Choroid plexus epithelial cell (primary cell): ENCODE results near the gene TPK1.

Source experiments
- DNase-seq: peaks from one replicate; pipeline ENCODE4 v3.0.0-alpha.2; 2010; ENCODE audit warnings: low read depth
- H3K4me3 ChIP-seq: 2 replicates; pipeline ENCODE4 v1.5.1; 2011; ENCODE audit warnings: low read depth, mild to moderate bottlenecking, control low read depth, low read length, moderate library complexity
- TF ChIP-seq, protein P1 (sequence below): conservative IDR thresholded peaks from 2 replicates; pipeline ENCODE4 v1.5.1; 2011; ENCODE audit warnings: low read depth, mild to moderate bottlenecking, control low read depth, inconsistent platforms, low read length, moderate library complexity

Gene TPK1

DNA sequence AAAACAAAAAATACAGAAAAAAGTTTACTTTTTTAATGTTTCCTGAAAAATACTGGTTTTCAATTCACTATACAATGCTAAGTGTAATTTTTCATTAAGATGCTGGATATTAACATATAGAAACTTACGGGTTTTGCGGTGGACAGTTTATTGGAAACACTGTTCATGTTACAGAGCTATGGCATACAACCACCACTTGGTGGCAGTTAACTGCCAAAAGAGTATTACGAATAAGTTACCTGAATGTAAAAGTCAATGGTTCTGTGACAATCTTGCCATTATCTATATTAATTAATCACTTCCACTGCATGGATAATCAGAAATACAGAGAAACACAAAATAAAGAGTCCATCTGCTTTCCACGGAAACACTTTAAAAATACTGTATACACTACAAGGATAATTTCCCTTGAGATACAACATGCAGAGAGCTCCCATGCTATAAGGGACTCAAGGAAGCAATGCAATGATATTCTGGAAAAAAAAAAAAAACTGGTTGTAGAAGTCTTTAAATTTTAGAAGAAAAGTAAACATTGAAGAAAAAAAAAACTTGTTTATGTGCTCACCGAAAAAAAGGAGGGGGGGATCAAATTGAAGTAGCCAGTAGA, 97.0 kb downstream of the TPK1 start:
- DNase-seq: peak; percentile 65
- no peak overlapping the region for H3K4me3 ChIP-seq
- TF ChIP-seq, protein P1, sequence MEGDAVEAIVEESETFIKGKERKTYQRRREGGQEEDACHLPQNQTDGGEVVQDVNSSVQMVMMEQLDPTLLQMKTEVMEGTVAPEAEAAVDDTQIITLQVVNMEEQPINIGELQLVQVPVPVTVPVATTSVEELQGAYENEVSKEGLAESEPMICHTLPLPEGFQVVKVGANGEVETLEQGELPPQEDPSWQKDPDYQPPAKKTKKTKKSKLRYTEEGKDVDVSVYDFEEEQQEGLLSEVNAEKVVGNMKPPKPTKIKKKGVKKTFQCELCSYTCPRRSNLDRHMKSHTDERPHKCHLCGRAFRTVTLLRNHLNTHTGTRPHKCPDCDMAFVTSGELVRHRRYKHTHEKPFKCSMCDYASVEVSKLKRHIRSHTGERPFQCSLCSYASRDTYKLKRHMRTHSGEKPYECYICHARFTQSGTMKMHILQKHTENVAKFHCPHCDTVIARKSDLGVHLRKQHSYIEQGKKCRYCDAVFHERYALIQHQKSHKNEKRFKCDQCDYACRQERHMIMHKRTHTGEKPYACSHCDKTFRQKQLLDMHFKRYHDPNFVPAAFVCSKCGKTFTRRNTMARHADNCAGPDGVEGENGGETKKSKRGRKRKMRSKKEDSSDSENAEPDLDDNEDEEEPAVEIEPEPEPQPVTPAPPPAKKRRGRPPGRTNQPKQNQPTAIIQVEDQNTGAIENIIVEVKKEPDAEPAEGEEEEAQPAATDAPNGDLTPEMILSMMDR: peak; percentile 78

DNA sequence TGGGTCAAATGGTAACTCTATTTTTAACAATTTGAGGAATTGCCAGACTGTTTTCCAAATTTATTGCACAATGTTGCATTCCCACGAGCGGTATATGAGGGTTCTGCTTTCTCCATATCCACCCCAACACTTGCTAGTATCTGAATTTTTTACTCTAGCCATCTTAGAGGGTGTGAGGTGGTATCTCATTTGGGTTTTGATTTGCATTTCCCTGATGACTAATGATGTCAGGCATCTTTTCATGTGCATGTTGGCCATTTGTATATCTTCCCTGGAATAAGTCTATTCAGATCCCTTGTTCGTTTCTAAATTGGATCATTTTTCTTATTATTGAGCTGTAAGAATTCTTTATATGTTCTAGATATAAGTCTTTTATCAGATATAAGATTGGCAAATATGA, 97.7 kb downstream of the TPK1 start:
- TF ChIP-seq, protein P1: no peak
- H3K4me3 ChIP-seq: no peak overlapping the region
- no peak for DNase-seq

DNA sequence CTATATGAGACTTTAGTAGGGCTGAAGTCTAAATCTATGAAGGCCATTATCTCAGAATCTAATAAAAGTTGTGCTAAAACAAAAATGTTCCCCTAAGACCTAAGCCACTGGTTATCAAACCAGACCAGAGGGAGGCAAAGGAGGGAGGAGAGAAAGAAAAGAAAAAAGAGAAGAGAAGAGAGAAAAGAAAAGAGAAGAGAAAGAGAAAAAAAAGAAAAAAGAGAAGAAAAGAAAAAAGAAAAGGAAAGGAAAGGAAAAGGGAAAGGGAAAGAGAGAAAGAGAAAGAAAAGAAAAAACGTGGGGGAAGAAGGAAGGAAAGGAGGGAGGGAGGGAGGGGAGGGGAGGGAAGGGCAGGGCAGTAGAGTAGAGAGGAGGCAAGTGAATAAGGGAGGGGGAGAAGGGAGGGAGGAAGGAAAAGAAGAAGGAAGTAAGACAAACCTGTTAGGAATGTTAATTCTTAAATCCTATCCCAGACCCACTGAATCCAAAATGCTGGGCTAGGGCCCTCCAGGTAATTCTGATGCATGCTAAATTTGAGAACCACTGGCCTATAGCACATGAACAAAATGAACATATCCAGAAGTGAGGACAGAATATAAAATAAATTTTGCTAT, 98.9 kb downstream of the TPK1 start:
- TF ChIP-seq, protein P1: no peak
- no peak for DNase-seq
- no peak overlapping the region for H3K4me3 ChIP-seq

DNA sequence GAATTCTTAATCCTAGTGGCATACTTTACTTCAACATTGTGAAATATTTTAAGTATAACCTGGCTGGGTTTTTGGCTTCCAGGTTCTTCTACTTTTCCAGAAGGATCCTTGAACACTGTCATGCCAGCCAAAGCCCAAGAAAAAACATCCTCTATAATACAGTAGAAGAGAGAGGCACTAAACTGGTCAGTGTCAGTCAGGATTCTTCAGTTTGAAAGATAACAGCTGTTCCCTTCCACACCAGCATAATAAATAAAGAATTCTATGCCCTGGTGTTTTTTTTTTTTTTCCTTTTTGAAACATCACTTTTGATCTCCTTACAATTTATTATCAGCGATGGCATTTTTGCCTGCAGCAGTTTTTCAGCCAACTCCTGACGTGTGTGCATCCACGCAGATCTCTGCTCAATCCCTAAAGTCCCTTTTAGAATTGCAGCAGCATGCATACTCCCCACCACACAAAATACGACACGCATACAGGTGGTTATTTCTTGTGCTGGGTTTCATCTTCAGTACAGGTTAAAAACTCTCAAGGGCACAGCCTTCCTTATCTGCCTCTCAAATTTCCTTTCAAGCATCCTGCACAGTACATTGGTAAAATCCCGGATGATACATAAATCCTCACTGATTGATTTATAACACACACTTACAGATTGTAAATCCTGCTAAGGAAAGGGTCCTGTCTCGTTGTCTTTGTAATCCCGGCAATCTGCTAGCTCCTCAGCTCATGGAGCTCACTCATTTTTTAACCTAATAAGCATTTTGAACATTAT, 100.2 kb downstream of the TPK1 start:
- H3K4me3 ChIP-seq: no peak overlapping the region
- no peak for DNase-seq
- TF ChIP-seq, protein P1: no peak

DNA sequence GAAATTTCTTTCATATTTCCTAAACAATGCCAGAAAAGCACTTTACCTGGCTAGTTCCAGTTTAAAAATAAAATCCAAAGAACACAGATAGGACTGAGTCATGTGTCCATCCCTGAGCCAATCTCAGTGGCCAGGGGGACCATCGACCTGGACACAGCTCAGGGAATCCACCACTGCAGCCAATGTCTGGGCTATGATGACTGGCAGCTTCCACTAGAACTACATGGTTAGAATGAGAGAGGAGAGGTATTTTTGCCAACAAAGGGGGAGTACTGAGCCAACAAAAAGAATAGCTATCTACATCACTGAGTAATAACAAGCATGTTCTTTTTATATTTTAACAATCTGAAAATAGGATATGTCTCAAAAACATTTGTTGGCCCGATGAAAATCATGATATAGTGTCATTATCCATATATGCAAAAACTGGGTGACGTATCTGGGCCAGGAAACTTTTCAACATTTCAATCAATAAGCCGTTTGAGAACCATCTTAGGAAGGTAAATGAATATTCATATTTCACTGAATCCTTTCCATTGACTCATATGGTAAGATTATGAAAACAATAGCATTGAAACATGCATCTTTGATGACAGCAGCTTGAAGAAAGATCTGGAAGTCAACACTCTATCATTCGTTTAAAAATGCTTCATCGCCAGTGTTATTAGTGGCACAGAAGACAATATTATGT, 104.0 kb downstream of the TPK1 start:
- TF ChIP-seq, protein P1: no peak
- H3K4me3 ChIP-seq: no peak overlapping the region
- DNase-seq: no peak

DNA sequence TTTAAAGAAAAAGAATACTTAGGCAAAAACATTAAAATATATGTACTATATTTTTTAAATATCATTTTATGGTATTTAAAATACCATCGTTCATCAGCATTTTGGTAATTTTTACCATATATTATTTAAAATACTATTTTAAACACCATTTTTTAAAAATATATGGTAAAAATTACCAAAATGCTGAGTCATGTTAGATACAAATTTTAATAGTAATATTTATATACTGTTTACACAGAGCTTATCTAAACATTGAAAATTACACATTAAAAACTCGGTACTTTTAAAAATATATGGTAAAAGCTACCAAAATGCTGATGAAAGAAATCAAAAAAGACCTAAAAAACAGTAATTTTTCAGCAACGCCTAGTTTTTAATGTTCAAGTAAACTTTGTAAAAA, 105.6 kb downstream of the TPK1 start:
- DNase-seq: no peak
- TF ChIP-seq, protein P1: no peak
- no peak overlapping the region for H3K4me3 ChIP-seq
